NCI-H1048 (cell line): Measurements from ENCODE around the gene SLC25A23.
"Not testable (repeated sequence)": the region's sequence is repeated elsewhere in the genome, so short reads cannot be mapped to it uniquely, and the experiment has no call there.

Source experiments
- DNase-seq: peaks from one replicate; lab custom pipeline; 2025; lab: John Stamatoyannopoulos, UW

SLC25A23 gene

DNA sequence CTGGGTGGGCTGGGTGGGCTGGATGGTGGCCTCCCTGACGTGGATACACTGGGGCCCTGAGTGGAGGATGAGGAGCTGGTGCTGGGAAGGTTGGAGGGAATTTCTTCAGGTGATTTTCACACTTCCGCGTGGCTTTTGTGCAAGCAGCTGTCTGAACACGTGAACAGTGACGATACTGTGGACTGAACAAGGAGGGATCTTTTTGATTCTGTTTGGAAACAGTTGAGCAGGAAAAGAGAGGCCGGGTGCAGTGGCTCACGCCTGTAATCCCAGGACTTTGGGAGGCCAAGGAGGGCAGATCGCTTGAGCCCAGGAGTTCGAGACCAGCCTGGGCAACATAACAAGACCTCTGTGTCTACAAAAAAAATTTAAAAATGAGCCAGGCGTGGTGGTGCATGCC, 57.5 kb downstream of the SLC25A23 start:
- no peak for DNase-seq

DNA sequence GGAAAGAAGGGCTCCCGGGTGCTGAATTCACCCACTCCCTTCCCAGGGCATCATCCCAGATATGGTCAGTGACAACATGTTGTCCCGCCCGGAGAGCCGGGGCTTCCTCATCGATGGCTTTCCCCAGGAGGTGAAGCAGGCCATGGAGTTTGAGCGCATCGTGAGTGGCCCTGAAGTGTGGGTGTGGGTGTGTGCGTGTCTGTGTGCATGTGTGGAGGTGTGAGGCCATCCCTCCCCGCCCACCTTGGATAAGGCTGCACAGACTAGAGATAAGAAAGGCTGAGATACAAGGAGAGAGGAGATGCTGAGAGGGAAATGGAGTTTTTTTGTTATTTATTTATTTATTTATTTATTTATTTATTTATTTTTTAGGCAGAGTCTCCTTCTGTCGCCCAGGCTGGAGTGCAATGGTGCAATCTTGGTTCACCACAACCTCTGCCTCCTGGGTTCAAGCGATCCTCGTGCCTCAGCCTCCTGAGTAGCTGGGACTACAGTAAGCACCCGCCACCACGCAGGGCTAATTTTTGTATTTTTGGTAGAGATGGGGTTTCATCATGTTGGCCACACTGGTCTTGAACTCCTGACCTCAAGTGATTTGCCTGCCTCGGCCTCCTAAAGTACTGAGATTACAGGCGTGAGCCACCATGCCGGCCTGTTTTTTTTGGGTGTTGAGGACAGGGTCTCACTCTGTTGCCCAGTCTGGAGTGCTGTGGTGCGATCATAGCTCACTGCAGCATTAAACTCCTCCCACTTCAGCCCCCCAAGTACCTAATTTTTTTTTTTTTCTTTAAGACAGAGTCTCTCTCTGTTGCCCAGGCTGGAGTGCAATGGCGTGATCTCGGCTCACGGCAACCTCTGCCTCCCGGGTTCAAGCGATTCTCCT, 59.3 kb downstream of the SLC25A23 start:
- not testable (repeated sequence) for DNase-seq

DNA sequence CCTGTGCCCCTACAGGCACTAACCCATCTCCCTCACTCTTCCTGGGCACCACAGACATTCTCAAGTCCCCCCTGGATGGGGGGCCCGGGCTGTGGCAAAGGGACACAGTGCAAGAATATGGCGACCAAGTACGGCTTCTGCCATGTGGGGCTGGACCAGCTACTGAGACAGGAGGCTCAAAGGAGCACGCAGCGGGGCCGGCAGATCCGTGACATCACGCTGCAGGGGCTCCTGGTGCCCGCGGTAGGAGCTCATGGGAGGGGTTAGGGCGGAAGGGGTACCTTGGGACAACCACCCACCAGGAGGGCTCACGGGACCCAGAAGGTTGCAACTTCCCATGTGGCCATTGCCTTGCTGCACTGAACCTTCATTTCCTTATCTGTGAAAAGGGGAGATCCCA, 63.3 kb downstream of the SLC25A23 start:
- DNase-seq = no peak

DNA sequence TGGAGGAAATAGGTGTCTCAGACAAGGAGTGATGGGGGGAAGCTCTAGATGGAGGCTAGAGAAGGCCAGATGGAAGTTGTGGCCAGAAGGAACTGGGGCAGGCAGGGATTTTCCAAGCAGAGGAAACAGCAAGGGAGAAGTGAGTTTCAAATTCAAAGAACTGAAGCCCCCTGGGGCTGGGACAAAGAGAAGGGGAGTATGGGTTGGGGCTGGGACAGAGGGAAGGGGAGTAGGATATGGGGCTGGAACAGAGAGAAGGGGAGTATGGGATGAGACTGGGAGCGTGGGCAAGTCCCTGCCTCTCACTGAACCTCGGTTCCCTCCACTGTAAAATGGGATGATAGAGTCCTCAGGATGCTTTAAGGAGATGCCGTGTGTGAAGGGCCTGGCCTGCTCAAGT, 64.8 kb downstream of the SLC25A23 start:
- no peak for DNase-seq

DNA sequence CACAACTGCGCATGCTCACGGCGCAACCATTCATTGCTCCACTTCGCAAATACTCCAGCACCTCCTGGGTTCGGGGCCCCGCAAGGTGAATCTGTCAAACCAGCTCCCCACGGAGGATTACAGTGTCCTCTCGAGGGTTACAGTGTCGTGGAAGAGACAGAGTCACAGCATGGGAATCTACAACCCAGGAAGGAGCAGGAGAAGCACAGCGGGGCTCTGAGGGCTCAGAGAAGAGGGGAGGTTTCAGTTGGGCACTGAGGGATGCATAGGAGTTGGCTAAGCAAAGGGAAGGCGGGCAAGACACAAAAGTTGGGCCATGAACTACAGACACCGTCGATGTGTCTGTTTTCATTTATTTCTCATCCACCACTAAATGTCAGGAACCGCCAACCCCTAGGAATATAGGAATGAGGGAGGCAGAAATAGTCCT, 65.6 kb downstream of the SLC25A23 start:
- no peak for DNase-seq

DNA sequence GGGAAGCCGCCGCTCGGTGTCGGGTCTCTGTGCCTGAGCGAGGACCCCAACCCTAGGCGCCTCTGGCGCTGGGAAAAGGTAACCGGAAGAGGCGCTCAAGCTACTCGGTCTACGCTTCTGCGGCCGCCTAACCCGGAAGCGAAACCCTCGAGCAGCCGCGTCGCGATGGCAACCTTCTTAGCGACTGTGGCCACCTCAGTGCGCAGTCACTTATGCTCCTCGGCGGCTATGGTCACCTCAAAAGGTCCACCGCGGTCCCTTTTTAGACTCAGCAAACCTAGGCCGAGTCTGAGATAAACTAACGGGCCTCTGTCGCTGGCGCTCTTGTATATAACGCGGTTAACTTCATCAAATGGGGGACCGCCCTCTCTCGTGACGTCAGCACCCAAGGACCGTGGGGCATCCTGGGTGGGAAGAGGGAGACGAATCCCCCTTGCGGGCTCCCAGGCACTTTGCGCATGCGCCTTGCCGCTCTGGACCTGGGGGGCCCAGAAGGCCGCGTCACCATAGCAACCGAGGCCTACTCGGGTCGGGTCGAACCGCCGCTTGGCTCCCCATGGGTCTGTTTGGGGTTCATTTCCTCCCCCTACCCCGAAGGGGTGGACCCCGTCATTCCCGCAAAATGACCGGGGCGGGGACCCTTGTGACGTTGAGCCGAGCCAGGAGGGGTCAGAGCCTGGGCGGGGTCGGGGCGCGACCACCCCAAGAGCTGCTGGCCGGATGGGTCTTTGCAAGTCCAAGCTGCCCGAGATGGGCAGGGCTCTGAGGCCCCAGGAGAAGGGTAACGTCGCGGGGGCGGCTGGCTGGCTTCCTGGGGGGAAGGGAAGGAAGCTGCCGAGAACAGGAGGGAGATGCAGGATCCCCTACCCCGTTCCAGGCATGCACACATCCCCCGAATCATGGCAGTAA, 66.3 kb downstream of the SLC25A23 start, which contains the start of gene GTF2F1:
GTF2F1 (minus strand) TSS at position 91 of the 909 bp plus-strand sequence. CDS start 169 bp downstream, outside the sequence.
- peak; percentile 82 for DNase-seq

DNA sequence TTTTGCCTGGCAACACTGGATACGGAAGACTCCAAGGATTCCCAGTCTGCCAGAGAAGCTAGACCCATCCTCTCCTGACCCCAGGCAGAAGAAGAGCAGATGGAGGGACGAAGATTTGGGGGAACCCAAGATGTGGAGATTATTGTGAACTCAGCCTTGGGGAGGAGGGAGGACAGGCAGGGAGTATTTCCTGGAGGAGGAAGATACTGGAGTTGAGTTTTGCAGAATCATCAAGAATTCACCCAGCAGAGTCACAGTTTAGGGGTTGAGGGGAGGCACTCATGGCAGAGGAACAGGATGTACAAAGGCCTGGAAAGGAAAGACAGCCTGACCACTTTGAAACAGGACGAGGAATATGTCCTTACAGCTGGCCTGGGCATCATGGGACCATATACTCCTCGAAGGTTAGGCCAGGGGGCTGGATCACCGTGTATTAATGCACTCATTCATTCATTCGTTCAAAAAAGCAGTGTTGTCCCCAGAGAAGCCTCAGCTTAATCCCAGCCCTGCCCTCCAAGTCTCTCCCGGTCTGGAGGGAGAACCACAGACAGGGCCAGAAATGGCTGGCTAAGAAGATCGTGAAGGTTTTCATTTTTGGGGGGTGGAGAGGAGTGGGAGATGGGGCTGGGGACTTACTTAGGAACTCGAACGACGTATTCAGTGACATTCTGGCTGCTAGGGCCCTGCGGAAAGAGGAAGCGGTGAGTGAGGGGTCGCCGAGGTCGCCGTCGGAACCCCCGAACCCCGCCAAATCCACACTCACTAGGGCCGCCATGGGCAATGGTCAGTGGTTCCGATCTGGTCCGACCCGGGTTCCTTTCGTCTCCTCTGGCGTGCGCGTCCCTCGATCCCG, 67.1 kb downstream of the SLC25A23 start:
- no peak for DNase-seq
